Parathyroid adenoma (tissue), 2 donors: Measurements from ENCODE around the gene APBA2.

Experiments
- H2AFZ ChIP-seq: fragments of 300-600 bp; sonication (generic); one replicate; pipeline ENCODE4 v1.7.0; 2017; ENCODE audit warnings: antibody characterized with exemption, mild to moderate bottlenecking
- H3K27ac ChIP-seq: fragments of 300-600 bp; sonication (generic); one replicate; pipeline ENCODE4 v1.7.0; 2017
- H3K27me3 ChIP-seq: fragments of 300-600 bp; sonication (generic); one replicate; pipeline ENCODE4 v1.7.0; 2017; ENCODE audit warnings: low read length; ENCODE audit not compliant: control insufficient read depth, insufficient read depth
- H3K36me3 ChIP-seq: fragments of 300-600 bp; sonication (generic); one replicate; pipeline ENCODE4 v1.7.0; 2017; ENCODE audit warnings: low read length; ENCODE audit not compliant: control insufficient read depth, insufficient read depth
- H3K4me1 ChIP-seq: fragments of 300-600 bp; sonication (generic); one replicate; pipeline ENCODE4 v1.7.0; 2017; ENCODE audit warnings: control low read depth
- H3K4me2 ChIP-seq: fragments of 300-600 bp; sonication (generic); one replicate; pipeline ENCODE4 v1.7.0; 2017; ENCODE audit warnings: low read length
- H3K4me3 ChIP-seq: fragments of 300-600 bp; sonication (generic); one replicate; pipeline ENCODE4 v1.7.0; 2017; ENCODE audit warnings: low read depth, low read length
- H3K79me2 ChIP-seq: fragments of 300-600 bp; sonication (generic); one replicate; pipeline ENCODE4 v1.7.0; 2017; ENCODE audit warnings: control low read depth
- H3K9ac ChIP-seq: fragments of 300-600 bp; sonication (generic); one replicate; pipeline ENCODE4 v1.7.0; 2017; ENCODE audit warnings: mild to moderate bottlenecking
- H3K9me3 ChIP-seq: fragments of 300-600 bp; sonication (generic); one replicate; pipeline ENCODE4 v1.7.0; 2017; ENCODE audit warnings: low read length; ENCODE audit not compliant: control insufficient read depth
- TF ChIP-seq, protein P1 (sequence below): fragments of 300-600 bp; sonication (generic); IDR thresholded peaks from one replicate; pipeline ENCODE4 v1.7.0; 2017; ENCODE audit warnings: antibody characterized with exemption, mild to moderate bottlenecking
- donor health status: primary hyperparathyroidism.

Gene APBA2

DNA sequence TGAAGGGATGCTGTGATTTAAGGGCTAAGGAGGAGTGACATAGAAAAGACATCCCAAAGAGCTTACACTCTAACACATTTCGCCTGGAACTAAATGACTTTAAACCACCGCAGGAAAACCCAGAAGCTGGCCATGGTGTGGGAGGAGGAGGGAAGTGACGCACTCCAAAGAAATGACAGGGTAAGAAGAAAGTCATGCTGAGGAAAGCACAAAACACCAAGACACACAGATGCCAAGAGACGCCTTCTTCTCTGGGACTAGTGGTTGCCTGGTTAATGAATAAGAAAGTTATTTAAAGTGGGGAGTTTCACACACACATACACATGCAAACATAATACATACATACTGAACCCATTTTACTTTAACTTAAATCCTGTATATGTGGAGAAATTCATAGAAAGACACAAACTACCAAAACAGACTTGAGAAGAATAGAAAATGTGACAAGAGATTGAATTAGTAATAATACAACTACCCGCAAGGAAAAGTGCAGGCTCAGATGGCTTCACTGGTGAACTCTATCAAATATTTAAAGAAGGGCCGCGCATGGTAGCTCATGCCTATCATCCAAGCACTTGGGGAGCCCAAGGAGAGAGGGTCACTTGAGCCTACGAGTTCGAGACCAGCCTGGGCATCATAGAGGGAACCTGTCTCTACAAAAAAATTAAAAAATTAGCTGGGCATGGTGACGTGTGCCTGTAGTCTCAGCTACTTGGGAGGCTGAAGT lies 258.3 kb downstream of the APBA2 start:
- no peak overlapping the region for H3K27ac ChIP-seq
- H3K27me3 ChIP-seq, result no peaks in the 10 kb centered on the region
- no peaks in the 10 kb centered on the region for H3K79me2 ChIP-seq
- H3K9me3 ChIP-seq, result no peaks in the 10 kb centered on the region
- H3K9ac ChIP-seq, result no peak overlapping the region
- no peak overlapping the region for H3K4me3 ChIP-seq
- no peaks in the 10 kb centered on the region for H3K36me3 ChIP-seq
- no peaks in the 10 kb centered on the region for H3K4me1 ChIP-seq
- TF ChIP-seq, protein P1, sequence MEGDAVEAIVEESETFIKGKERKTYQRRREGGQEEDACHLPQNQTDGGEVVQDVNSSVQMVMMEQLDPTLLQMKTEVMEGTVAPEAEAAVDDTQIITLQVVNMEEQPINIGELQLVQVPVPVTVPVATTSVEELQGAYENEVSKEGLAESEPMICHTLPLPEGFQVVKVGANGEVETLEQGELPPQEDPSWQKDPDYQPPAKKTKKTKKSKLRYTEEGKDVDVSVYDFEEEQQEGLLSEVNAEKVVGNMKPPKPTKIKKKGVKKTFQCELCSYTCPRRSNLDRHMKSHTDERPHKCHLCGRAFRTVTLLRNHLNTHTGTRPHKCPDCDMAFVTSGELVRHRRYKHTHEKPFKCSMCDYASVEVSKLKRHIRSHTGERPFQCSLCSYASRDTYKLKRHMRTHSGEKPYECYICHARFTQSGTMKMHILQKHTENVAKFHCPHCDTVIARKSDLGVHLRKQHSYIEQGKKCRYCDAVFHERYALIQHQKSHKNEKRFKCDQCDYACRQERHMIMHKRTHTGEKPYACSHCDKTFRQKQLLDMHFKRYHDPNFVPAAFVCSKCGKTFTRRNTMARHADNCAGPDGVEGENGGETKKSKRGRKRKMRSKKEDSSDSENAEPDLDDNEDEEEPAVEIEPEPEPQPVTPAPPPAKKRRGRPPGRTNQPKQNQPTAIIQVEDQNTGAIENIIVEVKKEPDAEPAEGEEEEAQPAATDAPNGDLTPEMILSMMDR, result no peak
- no peak overlapping the region for H2AFZ ChIP-seq
- no peak overlapping the region for H3K4me2 ChIP-seq

DNA sequence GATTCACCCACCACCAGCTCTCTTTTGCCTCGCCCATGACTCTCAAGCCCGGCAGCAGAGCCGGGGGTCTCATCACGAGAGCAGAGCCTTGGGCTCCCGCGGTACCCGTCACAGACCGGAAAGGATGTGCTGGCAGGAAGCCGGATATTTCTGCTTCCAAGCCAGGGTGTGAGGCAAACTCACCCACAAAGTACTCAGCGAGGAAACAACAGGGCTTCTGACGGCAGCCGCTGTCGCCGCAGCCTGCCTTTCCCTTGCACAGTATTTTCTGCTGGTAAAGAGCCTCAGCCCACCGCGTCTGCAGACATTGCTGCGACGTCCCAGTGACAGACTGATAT lies 263.9 kb downstream of the APBA2 start:
- no peaks in the 10 kb centered on the region for H3K9me3 ChIP-seq
- H3K4me2 ChIP-seq, result no peak overlapping the region
- H3K27me3 ChIP-seq, result no peaks in the 10 kb centered on the region
- H3K9ac ChIP-seq, result no peak overlapping the region
- TF ChIP-seq, protein P1, result no peak
- H3K27ac ChIP-seq, result no peak overlapping the region
- no peaks in the 10 kb centered on the region for H3K79me2 ChIP-seq
- no peak overlapping the region for H2AFZ ChIP-seq
- no peaks in the 10 kb centered on the region for H3K4me1 ChIP-seq
- H3K36me3 ChIP-seq, result no peaks in the 10 kb centered on the region
- no peak overlapping the region for H3K4me3 ChIP-seq

DNA sequence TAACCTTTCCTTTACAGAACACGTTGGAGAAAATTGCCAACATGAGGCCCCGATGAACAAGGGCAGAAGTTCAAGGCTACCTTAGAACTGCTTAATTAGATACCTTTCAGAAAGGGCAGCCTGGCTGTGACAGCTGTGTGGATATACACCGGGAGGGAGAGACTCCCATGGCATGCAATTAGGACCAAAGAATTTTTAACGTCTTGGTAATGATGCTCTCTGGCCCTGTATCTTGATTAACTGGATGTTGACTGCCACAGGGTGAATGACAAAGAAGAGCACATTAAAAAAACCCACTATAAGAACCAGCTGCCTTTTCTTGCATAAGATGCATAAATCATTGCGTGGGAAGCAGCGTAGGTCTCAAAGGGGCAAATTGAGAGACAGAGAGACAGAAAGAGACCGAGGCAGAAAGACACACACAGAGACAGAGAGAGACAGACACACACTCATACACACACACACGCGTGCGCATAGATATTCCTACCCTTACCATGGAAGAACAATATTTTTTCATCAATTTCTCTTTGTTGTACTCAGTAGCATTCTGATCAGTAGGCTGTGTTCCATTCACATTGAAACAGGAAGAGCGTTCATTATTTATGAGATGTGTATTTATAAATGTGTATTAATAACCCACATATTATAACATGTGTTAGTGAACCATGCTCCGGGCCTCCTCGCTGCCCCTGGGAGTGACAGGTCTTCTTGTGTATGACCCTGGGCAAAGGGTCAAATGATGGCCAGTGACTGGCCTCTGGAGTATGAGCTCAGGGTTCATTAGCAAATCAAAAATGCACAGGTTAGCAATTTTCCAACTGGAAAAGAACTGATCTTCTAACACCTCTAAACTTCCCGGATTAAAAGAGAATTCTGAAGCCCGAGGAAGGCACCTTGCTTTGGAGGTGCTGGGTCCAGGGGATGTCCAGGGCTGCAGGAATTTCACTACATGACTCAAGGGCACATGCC lies 265.0 kb downstream of the APBA2 start:
- TF ChIP-seq, protein P1, result no peak
- Histone ChIP-seq H3K36me3 (no peaks in the 10 kb centered on the region), H3K4me1 (no peaks in the 10 kb centered on the region), H2AFZ (no peak overlapping the region), H3K79me2 (no peaks in the 10 kb centered on the region), H3K9ac (no peak overlapping the region), H3K4me3 (no peak overlapping the region), H3K27ac (no peak overlapping the region), H3K4me2 (no peak overlapping the region), H3K27me3 (no peaks in the 10 kb centered on the region), H3K9me3 (no peaks in the 10 kb centered on the region)

DNA sequence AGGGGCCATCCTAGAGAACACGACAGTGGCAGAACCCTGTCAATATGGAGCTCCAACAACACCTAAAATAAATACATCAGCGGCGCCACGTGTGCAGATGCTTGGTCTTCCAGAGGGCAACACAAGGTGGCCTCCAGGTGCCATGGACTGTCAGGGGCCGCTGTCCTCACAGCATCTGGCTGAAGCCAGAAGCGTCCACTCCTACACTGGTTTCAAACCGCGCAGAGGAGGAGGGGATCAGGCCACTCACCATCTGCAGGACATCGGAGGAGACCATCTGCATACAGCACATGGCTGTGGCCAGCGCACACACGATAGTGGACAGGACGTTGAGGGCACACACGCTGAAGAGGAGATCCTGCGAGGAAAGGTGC lies 265.7 kb downstream of the APBA2 start:
- TF ChIP-seq, protein P1, result no peak
- H3K4me3 ChIP-seq, result no peak overlapping the region
- no peaks in the 10 kb centered on the region for H3K4me1 ChIP-seq
- H3K27me3 ChIP-seq, result no peaks in the 10 kb centered on the region
- no peak overlapping the region for H3K27ac ChIP-seq
- H3K4me2 ChIP-seq, result no peak overlapping the region
- H3K9ac ChIP-seq, result no peak overlapping the region
- no peaks in the 10 kb centered on the region for H3K79me2 ChIP-seq
- no peak overlapping the region for H2AFZ ChIP-seq
- no peaks in the 10 kb centered on the region for H3K9me3 ChIP-seq
- no peaks in the 10 kb centered on the region for H3K36me3 ChIP-seq
